ENCODE data around the gene NPHP1.
"Not testable (repeated sequence)": the region's sequence is repeated elsewhere in the genome, so short reads cannot be mapped to it uniquely, and the experiment has no call there.

The NPHP1 gene

GRCh38 chr2:110075896-110076295 lies 128.9 kb downstream of the NPHP1 start:
- H3K36me3 ChIP-seq (replicated peaks); in situ Hi-C loops (cut with HindIII; ENCODE audit: low pct_ligation_motif_present, low sequenced_read_pairs); H3K27ac ChIP-seq; DNase-seq; H3K4me3 ChIP-seq (ENCODE audit: low read depth, low read length); H3K27me3 ChIP-seq (replicated peaks): not testable (repeated sequence)

Data from brain microvascular endothelial cell (primary cell).